GM12878 (cell line): ENCODE data around the gene MBNL1. TPM values are rescaled to one million over a fixed set of nuclear protein-coding genes. Genes with fewer than 3 reads are reported as not detected.

Experiments
- ATAC-seq: fragments of 200-7000 bp; cut with Tn5 transposase; 3 replicates; pipeline ENCODE4 v1.9.1; 2020; ENCODE audit warnings: mild to moderate bottlenecking, moderate library complexity
- BruUV-seq: library from RNA; stranded (reverse); fragments of 400-500 nt; replicated peaks from 2 replicates; lab custom pipeline; 2021; lab: Mats Ljungman, UMichigan
- CTCF ChIA-PET: fragments of 300-600 bp; sonication (Branson Sonifier 250); formaldehyde crosslinking; extraction: SDS; loops from one replicate; lab custom pipeline; 2021; ENCODE audit warnings: inconsistent platforms; lab: Yijun Ruan, JAX
- POLR2A ChIA-PET: fragments of 350-600 bp; formaldehyde crosslinking; extraction: SDS; loops from one replicate; lab custom pipeline; 2021; ENCODE audit warnings: inconsistent platforms; lab: Charles Lee
- RAD21 ChIA-PET: fragments of 300-600 bp; sonication (Branson Sonifier 250); formaldehyde crosslinking; loops from one replicate; lab custom pipeline; 2023; ENCODE audit warnings: antibody characterized with exemption; ENCODE audit not compliant: unreplicated experiment; lab: Charles Lee
- SMC1A ChIA-PET: fragments of 300-600 bp; sonication (Branson Sonifier 250); formaldehyde crosslinking; loops from one replicate; lab custom pipeline; 2023; ENCODE audit not compliant: unreplicated experiment, uncharacterized antibody; lab: Charles Lee
- DNase-seq: peaks from one replicate; pipeline ENCODE4 v3.0.0-alpha.2; 2011; ENCODE audit warnings: low read depth, low spot score
- FAIRE-seq: peaks from 3 replicates; lab custom pipeline; 2011; peaks lifted over from hg19 to GRCh38; lab: Jason Lieb, UNC
- H2AFZ ChIP-seq: 2 replicates; pipeline ENCODE4 v1.6.0; 2011; ENCODE audit warnings: low read depth, low read length, control low read depth; ENCODE audit not compliant: control insufficient read depth
- H3K27ac ChIP-seq: 2 replicates; pipeline ENCODE4 v1.5.1; 2011; ENCODE audit warnings: control low read depth; ENCODE audit not compliant: control insufficient read depth, insufficient read depth
- H3K27me3 ChIP-seq, 2 experiments: replicated peaks in 1 of 2; 2 replicates each; pipeline versions ENCODE4 v1.6.0 to v1.6.1; 2011; ENCODE audit warnings: low read length in 1 of 2; ENCODE audit not compliant: control insufficient read depth in 2 of 2, insufficient read depth in 2 of 2
- H3K36me3 ChIP-seq, 2 experiments: 2 replicates each; pipeline ENCODE4 v1.5.1; 2011; ENCODE audit warnings: low read length in 1 of 2; ENCODE audit not compliant: control insufficient read depth in 2 of 2, insufficient read depth in 2 of 2
- H3K4me1 ChIP-seq: 2 replicates; pipeline ENCODE4 v1.6.1; 2011; ENCODE audit warnings: mild to moderate bottlenecking, low read length, moderate library complexity, mixed read lengths; ENCODE audit not compliant: control insufficient read depth, insufficient read depth
- H3K4me2 ChIP-seq: 2 replicates; pipeline ENCODE4 v1.6.0; 2011; ENCODE audit warnings: control low read depth; ENCODE audit not compliant: control insufficient read depth, insufficient read depth
- H3K4me3 ChIP-seq: fragments of 200-600 bp; sonication (generic); 2 replicates; pipeline ENCODE4 v1.5.1; 2016
- H3K79me2 ChIP-seq: 2 replicates; pipeline ENCODE4 v1.6.0; 2011; ENCODE audit warnings: low read length; ENCODE audit not compliant: control insufficient read depth, insufficient read depth
- H3K9ac ChIP-seq: 2 replicates; pipeline ENCODE4 v1.8.0; 2011; ENCODE audit warnings: low read length, control low read depth, mixed read lengths; ENCODE audit not compliant: control insufficient read depth, insufficient read depth
- H3K9me3 ChIP-seq: replicated peaks from 3 replicates; pipeline ENCODE4 v1.5.1; 2011; ENCODE audit warnings: mild to moderate bottlenecking, low read length; ENCODE audit not compliant: control insufficient read depth, insufficient read depth
- H4K20me1 ChIP-seq: 2 replicates; pipeline ENCODE4 v1.6.0; 2011; ENCODE audit not compliant: control insufficient read depth, insufficient read depth
- CHD4 ChIP-seq: fragments of 200-600 bp; sonication (generic); IDR thresholded peaks from 2 replicates; pipeline ENCODE4 v1.6.1; 2016; ENCODE audit warnings: mild to moderate bottlenecking
- CREB1 ChIP-seq: IDR thresholded peaks from 2 replicates; pipeline ENCODE4 v1.6.1; 2012; ENCODE audit warnings: low read depth, mild to moderate bottlenecking, inconsistent platforms
- CTCF ChIP-seq, 3 experiments: IDR thresholded peaks in 2 of 3; conservative IDR thresholded peaks in 1 of 3; 2 replicates each; pipeline ENCODE4 v1.5.1; 2011; ENCODE audit warnings: low read depth in 3 of 3, low read length in 3 of 3, mild to moderate bottlenecking in 3 of 3, control low read depth in 2 of 3, moderate library complexity in 2 of 3, inconsistent platforms in 1 of 3, mixed read lengths in 1 of 3; ENCODE audit not compliant: control insufficient read depth in 2 of 3, insufficient read depth in 1 of 3; ENCODE audit errors: extremely low read depth in 1 of 3
- EZH2 ChIP-seq: IDR thresholded peaks from 2 replicates; pipeline ENCODE4 v1.6.1; 2012; ENCODE audit warnings: low read depth, mild to moderate bottlenecking, control low read depth, inconsistent platforms, low read length, borderline replicate concordance; ENCODE audit not compliant: control insufficient read depth
- JUNB ChIP-seq: IDR thresholded peaks from 2 replicates; pipeline ENCODE4 v1.6.1; 2016; ENCODE audit warnings: antibody characterized with exemption, mild to moderate bottlenecking
- NKRF ChIP-seq: fragments of 450-650 bp; conservative IDR thresholded peaks from 2 replicates; pipeline ENCODE4 v1.6.1; 2017; ENCODE audit warnings: mild to moderate bottlenecking, moderate library complexity
- RUNX3 ChIP-seq: IDR thresholded peaks from 2 replicates; pipeline ENCODE4 v1.6.1; 2012; ENCODE audit warnings: low read length, inconsistent platforms
- SMAD5 ChIP-seq: IDR thresholded peaks from 2 replicates; pipeline ENCODE4 v1.6.1; 2016; ENCODE audit warnings: antibody characterized with exemption, low read depth
- SP1 ChIP-seq: IDR thresholded peaks from one replicate; pipeline ENCODE4 v1.6.1; 2011; ENCODE audit warnings: low read depth, low read length
- SRF ChIP-seq, 2 experiments: IDR thresholded peaks; 2 replicates each; pipeline ENCODE4 v1.6.1; 2011; ENCODE audit warnings: low read depth in 2 of 2, low read length in 2 of 2, mild to moderate bottlenecking in 1 of 2, moderate library complexity in 1 of 2
- WRNIP1 ChIP-seq: IDR thresholded peaks from 2 replicates; pipeline ENCODE4 v1.6.1; 2011; ENCODE audit warnings: low read depth, low read length, improper control_type of control experiment, borderline replicate concordance
- in situ Hi-C: fragments of 300-500 bp; cut with MboI; formaldehyde crosslinking; loops from 9 replicates; pipeline ENCODE4 v1.14.3; 2018; ENCODE audit warnings: mixed read lengths
- intact Hi-C: fragments of 100-400 bp; cut with micrococcal nuclease; formaldehyde crosslinking; loops from one replicate; pipeline ENCODE4 v1.14.2; 2022; ENCODE audit not compliant: unreplicated experiment
- polyA plus RNA-seq, 11 experiments: library from polyadenylated mRNA; depleted of rRNA in 4 of 11; unstranded in 6 of 11; stranded (reverse) in 5 of 11; fragments of >200 nt; fragmentation: Nextera tagmentation in 4 of 11; fragmentation: Illumina TruSeq in 1 of 11; extraction: Ambion mirVana in 4 of 11; extraction: Trizol in 1 of 11; gene quantifications; 1 replicate in 1 of 11; 2 replicates in 10 of 11; pipeline versions ENCODE4 v1.2.1 to v1.2.3, GENCODE V29; 2011 to 2016; ENCODE audit warnings: inconsistent platforms in 2 of 11, missing spikeins in 2 of 11, low read depth in 1 of 11
- total RNA-seq, 4 experiments: library from RNA; depleted of rRNA in 3 of 4; stranded (reverse); fragments of >200 nt in 3 of 4; fragmentation: Illumina TruSeq in 1 of 4; extraction: Trizol in 1 of 4; gene quantifications; 2 replicates each; pipeline versions ENCODE4 v1.2.1 to v1.2.3, GENCODE V29; 2013 to 2021

MBNL1 gene
- total and polyA plus RNA-seq, 10 of the 15 experiments (the other 5 are each of a cell fraction or from before 2014, with no cell fraction given) = 59.6 to 337 (median 143) TPM

GRCh38 chr3:152398495-152398894 lies 129.8 kb downstream of the MBNL1 start:
- no peak overlapping the region for H3K9ac ChIP-seq
- no peak overlapping the region for H3K4me2 ChIP-seq
- DNase-seq = no peak
- peak; percentile 34 for ATAC-seq
- peak; percentile 81 for FAIRE-seq
- no TSS peak for BruUV-seq
- ChIA-PET CTCF (interaction anchor here (1.0 to 4.4 kb wide), 9 partner anchors 8 to 327 kb away, joined by 3 to 18 read pairs (median 7); no protein-coding TSS in a partner anchor), SMC1A (interaction anchor here (0.9 to 4.7 kb wide), 16 partner anchors 8 to 122 kb away, joined by 3 to 25 read pairs (median 6); no protein-coding TSS in a partner anchor), POLR2A (interaction anchor here (0.6 to 2.0 kb wide), 6 partner anchors 8 to 299 kb away, joined by 3 to 13 read pairs (median 4); no protein-coding TSS in a partner anchor), RAD21 (interaction anchor here (1.0 to 3.1 kb wide), 10 partner anchors 10 to 215 kb away, joined by 3 to 14 read pairs (median 4); no protein-coding TSS in a partner anchor)
- H3K4me3 ChIP-seq = no peak overlapping the region
- in situ Hi-C loops = no loop called here
- no peaks in the 10 kb centered on the region for H3K27me3 ChIP-seq
- no peaks in the 10 kb centered on the region for H4K20me1 ChIP-seq
- peaks cover 79% of the 10 kb centered on the region for H3K79me2 ChIP-seq
- no peak overlapping the region for H3K27ac ChIP-seq
- H3K36me3 ChIP-seq = peaks cover 0 to 15% of the 10 kb centered on the region in 2 experiments; a peak in 2 of 4 replicates
- intact Hi-C loops = no loop called here
- H3K9me3 ChIP-seq = no peaks in the 10 kb centered on the region; the same call in 1 of the 3 replicates
- no peak overlapping the region for H2AFZ ChIP-seq
- H3K4me1 ChIP-seq = no peaks in the 10 kb centered on the region; the same call in 1 of the 2 replicates
- TF ChIP-seq RUNX3 (no peak), CHD4 (no peak), JUNB (no peak), WRNIP1 (no peak), CREB1 (no peak), SMAD5 (no peak), SP1 (no peak), SRF (IDR thresholded peaks at IDR 0.05; ENCODE audit: low read depth in 2 of 2, low read length in 2 of 2) (no peak)
- TF ChIP-seq, all 136 proteins: peak for 0

- ATAC-seq (0 out of 3 replicates have a peak, but pooled peaks have one; percentile 8), DNase-seq (no peak), FAIRE-seq (no peak)
- ChIA-PET SMC1A (interaction anchor here (0.7 to 4.7 kb wide), 22 partner anchors 8 to 216 kb away, joined by 3 to 25 read pairs (median 5); no protein-coding TSS in a partner anchor), CTCF (interaction anchor here (0.6 to 4.4 kb wide), 14 partner anchors 9 to 851 kb away, joined by 3 to 18 read pairs (median 4); no protein-coding TSS in a partner anchor), POLR2A (interaction anchor here (0.6 to 1.2 kb wide), 6 partner anchors 9 to 300 kb away, joined by 3 to 13 read pairs (median 4); no protein-coding TSS in a partner anchor), RAD21 (interaction anchor here (0.7 to 3.1 kb wide), 14 partner anchors 10 to 216 kb away, joined by 3 to 14 read pairs (median 3); no protein-coding TSS in a partner anchor)
- H3K9me3 ChIP-seq = no peaks in the 10 kb centered on the region; the same call in 1 of the 3 replicates
- H3K36me3 ChIP-seq = peaks cover 0 to 15% of the 10 kb centered on the region in 2 experiments; a peak in 2 of 4 replicates
- H3K27me3 ChIP-seq = no peaks in the 10 kb centered on the region
- in situ Hi-C loops (no loop called here), intact Hi-C loops (no loop called here)
- no TSS peak for BruUV-seq
- peaks cover 81% of the 10 kb centered on the region for H3K79me2 ChIP-seq
- no peak overlapping the region for H3K9ac ChIP-seq
- no peak overlapping the region for H3K27ac ChIP-seq
- no peak overlapping the region for H3K4me2 ChIP-seq
- H3K4me1 ChIP-seq = no peaks in the 10 kb centered on the region; the same call in 1 of the 2 replicates
- no peak overlapping the region for H2AFZ ChIP-seq
- H4K20me1 ChIP-seq = no peaks in the 10 kb centered on the region
- H3K4me3 ChIP-seq = no peak overlapping the region
- TF ChIP-seq CTCF (IDR thresholded peaks at IDR 0.05 in 2 of 3, conservative IDR thresholded peaks at IDR 0.05 in 1 of 3; ENCODE audit: control insufficient read depth in 2 of 3, extremely low read depth in 1 of 3, insufficient read depth in 1 of 3, low read depth in 3 of 3, low read length in 3 of 3) (no peak), NKRF (no peak), EZH2 (no peak)
Observed at GRCh38 chr3:152399374-152399773, 130.6 kb downstream of the MBNL1 start.
